Measurements from ENCODE around the gene EIF2AK2.

- TF ChIP-seq CTCF (IDR thresholded peaks at IDR 0.05; ENCODE audit: low read depth, low read length), result no peak
- TF ChIP-seq EZH2phosphoT487 (IDR thresholded peaks at IDR 0.05; ENCODE audit: low read depth), result no peak
Measured at GRCh38 chr2:37110306-37111212, 46.2 kb downstream of the EIF2AK2 start.

All from OCI-LY3 (cell line).